T-helper 1 cell (primary cell): Measurements from ENCODE around the gene MRPS34.
"Not testable (repeated sequence)": the region's sequence is repeated elsewhere in the genome, so short reads cannot be mapped to it uniquely, and the experiment has no call there.

Experiments
- DNase-seq, 5 donors: peaks; one replicate each; pipeline ENCODE4 v3.0.0-alpha.2; 2012 to 2020

The MRPS34 gene

GRCh38 chr16:1749152-1750117, 23.5 kb downstream of the MRPS34 start:
- DNase-seq = no peak

DNA sequence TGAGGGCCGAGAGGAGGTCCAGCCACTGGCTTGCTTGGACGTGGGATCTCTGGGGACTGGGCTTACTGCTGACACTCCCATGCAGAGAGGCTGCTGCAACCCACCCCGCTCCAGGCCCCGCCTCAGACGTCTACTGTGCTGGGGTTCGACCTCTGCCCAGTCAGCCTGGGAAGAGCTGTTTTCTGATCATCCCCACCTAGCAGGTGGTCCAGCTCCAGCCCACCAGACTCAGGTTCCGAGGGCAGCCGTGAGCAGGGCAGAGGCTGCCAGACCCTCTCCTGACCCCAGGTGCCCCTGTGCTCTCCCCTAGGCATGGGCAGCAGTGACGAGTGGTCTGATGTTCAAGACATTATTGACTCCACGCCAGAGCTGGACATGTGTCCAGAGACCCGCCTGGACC, 25.0 kb downstream of the MRPS34 start:
- DNase-seq = no peak

- DNase-seq = no peak
Observed at GRCh38 chr16:1746693-1747195, 26.2 kb downstream of the MRPS34 start.

DNA sequence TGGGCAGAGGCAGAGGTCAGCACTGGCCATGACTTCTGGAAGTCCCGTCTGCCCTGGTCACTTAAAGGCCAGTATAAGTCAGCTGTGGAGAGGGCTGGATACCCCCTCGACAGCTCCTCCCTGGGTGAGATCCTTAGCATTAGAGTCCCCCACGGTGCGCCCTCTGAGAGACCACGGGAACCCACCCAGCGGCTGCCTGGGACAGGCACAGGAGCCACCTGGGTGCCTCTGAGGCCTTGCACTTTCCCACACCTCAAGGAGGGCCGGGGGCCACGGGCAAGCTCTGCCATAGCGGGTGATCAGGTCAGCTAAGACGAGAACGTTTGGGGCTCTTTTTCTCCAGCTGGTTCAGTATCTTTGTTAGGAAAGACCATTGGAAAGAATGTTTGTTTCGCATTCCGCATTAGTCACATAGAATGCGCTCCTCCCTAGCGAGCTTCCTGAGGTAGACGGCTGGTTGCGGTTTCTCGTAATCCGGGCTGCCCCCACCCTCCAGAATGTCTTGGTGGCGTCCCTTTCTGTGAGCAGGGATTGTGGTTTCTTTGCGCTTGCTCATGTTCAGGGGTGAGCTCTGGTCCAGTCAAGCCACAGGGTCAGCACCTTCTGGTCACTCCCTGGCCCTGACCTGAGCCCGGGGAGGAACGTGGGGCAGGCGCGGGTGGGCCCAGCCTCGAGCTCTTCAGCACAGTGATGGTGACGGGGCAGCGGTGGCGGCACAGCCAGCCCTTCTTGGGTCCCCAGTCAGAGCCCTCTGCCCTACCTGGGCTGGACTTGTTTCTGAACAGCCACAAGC, 26.8 kb downstream of the MRPS34 start:
- no peak for DNase-seq

- DNase-seq = no peak
Observed at GRCh38 chr16:1745181-1745899, 27.6 kb downstream of the MRPS34 start.

DNA sequence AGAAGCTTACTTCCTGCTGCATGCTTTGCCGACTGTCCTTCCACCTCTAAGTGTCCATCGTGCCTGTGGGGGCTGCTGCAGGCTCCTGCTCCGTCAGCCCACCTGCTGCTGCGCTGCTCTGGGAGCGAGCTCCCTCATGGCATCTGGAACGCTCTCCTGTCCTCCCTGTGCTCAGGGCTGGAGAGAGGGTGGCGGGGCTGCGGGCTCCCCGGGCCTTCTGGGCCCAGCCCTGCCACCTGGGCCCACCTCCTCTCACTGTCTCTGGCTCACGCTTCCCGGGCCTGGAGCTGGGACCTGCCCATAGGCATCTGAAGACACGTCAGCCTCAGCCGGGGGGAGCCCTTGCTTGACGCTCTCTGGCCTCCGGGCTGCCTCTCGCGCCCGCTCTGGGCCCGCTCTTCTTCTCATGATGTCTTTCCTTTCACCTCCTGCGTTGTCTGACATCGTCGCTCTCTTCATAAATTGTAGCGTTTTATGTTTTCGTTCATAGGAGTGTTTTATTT, 28.5 kb downstream of the MRPS34 start:
- DNase-seq = no peak

DNA sequence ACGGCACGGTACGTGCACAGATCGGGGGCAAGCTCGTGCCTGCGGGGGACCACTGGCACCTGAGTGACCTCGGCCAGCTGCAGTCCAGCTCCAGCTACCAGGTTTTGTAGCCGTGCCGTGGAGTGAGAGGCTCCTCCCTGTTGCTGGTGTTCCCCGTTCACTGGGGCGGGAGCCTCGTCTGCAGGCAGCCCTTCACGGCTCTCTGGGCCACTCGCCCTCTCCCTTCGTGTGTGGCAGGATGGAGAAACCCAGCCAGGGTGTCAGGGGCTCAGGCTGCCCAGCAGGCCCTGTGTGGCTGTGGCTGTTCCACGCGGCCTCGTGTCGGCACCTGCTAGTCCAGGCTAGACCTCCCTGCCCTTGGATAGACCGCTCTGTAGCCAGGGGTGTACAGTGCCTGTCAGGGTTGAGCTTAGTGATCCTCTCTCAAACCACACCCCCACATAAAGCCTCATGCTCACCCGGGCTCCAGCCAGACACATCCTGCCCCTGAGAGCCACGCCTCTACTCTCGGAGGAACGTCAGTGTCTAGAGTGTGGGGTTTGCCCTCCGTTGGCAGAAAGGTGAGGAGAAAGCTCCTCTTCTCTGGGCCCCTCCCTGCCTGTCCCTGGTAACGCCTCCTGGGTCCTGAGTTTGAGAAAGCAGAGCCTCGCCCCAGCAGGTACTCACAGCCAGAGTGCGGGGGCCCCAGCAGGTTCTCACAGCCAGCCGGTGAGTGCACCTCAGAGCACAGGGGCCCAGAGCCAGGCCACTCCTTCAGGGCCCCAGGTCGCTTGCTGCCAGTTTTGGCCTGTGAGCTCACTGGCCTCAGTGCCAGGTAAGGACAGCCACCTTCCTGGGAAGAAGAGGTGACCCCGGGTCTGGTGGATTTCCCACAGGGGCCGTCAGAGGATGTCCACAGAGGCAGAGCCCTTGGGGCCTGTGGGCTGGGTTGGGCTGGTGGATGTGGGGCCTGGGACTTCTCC, 29.3 kb downstream of the MRPS34 start:
- no peak for DNase-seq

DNA sequence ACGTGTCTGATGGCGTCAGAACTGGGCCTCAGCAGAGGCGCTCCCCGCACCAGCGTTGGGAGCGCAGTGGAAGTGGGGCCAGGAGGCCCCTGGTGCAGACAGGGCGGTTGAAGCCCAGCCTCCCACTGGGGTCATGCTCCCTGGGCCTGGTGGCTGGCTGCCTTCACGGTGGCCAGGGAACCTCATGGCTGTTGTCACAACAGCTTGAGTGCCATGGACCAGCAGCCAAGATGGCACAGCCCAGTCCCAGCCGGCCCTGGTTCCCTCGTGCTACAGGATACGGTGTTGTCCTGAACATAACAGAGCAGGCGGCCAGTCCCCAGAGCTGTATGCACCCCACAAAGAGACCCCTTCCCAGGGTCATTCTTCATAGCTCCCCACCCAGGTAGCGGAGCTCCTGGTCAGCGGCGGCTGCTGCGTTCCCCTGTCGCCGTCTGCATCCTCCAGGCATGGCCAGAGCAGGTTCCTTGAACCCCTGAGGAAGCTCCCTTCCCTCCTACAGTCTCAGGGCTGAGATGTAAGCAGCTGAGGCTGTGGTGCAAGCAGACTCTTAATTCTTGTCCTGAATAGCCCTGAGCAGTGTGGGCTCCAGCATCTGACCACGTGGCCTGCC, 31.3 kb downstream of the MRPS34 start:
- DNase-seq = no peak

DNA sequence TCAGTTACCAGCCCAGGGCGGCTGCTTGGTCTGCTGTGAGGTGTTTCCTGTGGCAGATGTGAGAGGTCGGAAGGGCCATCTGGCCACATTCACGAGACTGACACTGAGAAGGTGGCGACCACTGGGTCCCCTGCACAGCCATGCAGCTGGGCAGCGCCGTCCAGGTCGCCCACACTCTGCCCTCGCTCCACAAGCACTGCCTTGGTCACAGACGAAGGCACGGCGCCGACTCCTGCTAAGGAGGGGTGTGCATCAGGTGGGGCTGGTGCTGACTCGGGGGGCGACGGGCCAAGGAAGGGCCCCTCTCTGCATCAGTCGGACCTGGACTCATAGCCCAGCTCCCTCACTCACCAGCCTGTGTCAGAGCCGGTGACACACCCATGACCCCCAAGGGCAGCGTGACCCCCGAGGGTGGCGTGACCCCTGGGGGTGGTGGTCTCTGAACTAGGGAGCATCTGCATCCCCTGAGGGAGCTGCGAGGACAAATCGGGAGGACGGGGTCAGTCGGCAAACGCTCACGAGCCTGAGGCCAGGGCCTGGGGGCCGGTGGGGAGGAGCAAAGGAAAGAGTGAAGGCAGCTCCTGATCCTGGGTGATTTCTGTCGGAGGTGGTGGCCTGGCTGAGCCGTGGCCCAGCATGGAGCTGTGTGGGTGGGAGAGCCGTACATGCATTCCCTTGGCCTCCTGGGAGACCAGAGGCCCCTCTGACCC, 32.0 kb downstream of the MRPS34 start:
- no peak for DNase-seq

DNA sequence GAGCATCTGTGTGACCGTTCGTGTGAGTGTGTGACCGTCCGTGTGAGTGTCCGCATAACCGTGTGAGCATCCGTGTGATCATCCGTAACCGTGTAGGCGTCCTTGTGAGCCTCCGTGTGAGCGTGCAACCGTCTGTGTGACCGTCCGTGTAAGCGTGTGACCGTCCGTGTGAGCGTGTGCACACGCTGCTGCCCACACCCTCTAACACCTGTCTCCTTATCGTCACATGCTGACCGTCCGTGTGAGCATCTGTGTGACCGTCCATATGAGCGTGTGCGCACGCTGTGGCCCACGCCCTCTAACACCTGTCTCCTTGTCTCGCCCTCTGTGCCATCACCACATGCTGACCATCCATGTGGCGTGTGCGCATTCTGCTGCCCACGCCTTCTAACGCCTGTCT, 32.7 kb downstream of the MRPS34 start:
- DNase-seq = no peak

GRCh38 chr16:1734816-1735215, 38.1 kb downstream of the MRPS34 start:
- DNase-seq = no peak

DNA sequence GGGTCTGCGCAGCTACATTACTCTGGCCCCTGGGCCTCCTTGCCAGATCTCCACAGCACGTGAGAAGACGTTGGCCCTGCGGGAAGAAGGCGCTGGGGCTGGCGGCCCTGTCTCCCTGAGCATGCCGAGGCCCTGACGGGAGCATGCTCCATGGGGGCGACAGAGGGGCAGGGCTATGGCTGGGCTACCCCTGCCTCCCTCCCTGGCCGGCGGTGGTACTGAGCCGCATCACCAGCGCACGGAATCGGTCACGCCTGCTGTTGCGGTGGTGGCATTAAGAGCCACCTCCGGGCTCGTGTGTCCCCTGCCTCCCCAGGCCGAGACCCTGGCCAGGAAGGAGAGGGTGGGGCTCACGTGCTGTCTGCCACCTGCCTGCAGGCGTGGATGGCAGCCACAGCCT, 38.8 kb downstream of the MRPS34 start:
- no peak for DNase-seq

DNA sequence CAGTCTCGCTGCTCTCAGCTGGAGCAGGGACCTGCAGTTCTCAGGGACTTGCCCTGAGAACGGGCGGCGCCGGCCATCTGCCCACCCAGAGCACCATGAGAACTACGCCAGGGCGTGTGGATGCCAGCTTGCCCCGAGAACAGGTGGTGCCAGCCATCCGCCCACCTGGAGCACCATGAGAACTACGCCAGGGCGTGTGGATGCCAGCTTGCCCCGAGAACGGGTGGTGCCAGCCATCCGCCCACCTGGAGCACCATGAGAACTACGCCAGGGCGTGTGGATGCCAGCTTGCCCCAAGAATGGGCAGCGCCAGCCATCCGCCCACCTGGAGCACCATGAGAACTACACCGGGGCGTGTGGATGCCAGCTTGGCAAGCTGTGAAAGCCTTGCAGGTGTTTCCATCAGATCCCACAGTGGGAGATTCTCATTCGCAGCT, 40.4 kb downstream of the MRPS34 start:
- DNase-seq = not testable (repeated sequence)

DNA sequence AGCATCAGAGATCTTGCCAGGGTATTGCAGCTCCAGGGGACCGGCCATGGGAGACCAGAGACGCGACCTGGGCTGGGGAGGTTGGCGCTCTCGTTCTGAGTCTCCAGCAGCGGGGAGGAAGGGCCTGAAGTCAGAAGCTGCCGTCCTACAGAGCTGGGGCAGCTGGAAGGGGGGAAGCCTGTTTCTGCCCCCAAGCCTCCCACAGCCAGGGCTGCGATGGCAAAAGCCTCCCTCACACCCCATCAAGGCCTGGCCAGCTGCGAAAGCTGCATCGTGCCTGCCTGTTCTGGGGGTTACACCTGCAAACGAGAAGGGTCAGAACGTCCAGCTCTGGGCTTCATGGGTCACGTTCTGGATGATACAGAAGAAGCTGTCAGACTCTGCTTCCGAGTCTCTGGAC, 40.9 kb downstream of the MRPS34 start:
- no peak for DNase-seq

- DNase-seq = no peak
Observed at GRCh38 chr16:1731603-1732002, 41.3 kb downstream of the MRPS34 start.

DNA sequence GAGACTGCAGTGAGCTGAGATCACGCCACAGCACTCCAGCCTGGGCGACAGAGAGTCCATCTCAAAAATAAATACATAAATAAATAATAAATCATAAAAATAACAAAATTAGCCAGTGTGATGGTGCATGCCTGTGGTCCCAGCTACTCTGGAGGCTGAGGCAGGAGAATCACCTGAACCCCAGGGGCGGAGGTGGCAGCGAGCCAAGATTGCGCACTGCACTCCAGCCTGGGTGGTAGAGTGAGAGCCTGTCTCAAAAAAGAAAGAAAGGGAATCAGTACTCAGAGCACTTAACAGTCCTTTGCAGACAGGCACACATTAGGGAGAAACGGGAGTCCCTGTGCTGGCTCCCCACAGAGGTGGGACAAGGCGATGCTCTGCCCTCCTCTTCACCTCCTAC, 41.9 kb downstream of the MRPS34 start:
- DNase-seq = no peak

DNA sequence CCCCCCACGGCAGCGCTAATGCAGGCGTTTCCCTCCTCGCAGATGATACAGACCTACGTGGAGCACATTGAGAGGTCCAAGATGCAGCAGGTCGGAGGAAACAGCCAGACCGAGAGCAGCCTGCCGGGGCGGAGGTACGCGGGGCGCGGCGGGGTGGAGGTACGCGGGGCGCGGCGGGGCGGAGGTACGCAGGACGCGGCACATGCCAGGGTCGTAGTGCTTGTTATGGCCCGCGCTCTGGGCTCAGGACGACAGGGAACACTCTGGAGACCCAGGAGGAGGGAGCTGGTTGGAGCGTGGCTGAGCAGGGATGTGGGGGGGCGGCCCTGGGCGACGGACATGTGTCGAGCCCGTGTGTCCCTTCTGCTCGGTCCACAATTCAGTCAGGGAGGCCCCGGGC, 43.5 kb downstream of the MRPS34 start:
- no peak for DNase-seq

DNA sequence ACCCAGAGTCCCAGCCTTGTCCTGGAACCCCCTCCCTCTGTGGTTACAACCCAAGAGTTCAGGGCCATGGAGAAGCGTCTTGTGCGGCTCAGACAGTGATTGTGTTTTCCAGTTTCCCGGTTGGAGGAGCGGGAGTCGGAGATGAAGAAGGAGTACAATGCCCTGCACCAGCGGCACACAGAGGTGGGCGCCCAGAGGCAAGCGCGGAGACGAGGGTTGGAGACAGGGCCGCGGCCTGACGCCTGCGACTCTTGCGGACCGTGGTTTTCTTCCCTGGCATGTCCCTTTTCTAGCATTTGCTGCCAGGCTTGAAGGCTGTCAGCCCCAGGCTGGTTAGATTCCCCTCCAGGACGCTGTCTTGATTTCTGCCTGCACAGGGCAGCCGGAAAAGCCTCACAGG, 43.9 kb downstream of the MRPS34 start:
- no peak for DNase-seq

DNA sequence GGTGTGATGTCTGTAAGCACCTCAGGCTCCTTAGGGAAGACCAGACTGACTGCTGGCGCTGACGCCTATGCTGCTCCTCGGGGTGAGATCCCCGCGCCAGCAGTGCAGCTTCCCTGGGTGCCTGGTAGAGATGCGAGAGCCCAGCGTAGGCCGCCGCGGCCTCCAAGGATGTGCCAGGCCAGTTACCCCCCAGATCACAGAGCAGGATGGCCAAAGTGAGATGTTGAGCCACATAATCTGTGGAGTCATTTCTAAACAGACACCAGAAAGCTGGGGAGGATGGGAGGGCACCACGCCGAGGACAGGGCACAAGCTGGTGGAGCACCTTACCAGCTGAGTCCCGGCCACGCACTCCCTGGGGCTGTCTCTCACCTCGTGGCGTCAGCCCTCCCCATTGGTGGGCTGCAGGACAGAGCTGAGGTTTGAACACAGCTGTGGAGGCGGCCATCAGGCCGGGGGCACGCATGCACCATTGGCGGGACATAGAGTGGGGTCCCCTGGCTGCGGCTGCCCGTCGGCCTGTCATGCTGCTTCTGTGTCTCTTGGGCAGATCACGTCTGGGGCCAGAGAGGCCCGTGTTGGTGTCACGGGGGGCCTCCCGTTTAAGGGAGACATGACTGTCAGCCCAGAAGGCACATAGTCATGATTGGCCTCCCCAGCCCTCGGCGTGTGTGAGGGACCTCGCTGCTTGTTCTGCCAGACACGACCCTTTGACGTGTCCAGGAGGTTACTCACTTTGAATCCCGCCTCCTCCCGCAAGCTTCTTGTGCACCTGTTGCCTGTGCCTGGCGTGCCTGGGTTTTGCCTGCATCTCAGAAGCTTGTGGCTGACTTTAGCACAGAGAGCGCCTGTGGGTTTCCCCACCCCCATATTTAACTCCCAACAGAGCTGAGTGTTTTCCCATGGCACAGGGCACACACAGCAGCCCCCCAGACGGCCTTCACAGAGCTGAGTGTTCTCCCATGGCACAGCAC, 45.0 kb downstream of the MRPS34 start:
- no peak for DNase-seq
